Transverse colon (tissue), 4 donors: ENCODE results near the gene DRGX.

Experiments
- CTCF ChIP-seq, 5 experiments: fragments of 200-600 bp in 3 of 5; fragments of 450-650 bp in 2 of 5; sonication (generic) in 3 of 5; IDR thresholded peaks; 1 replicate in 2 of 5; 2 replicates in 3 of 5; pipeline ENCODE4 v1.5.1; 2016 to 2017; ENCODE audit warnings: antibody characterized with exemption in 5 of 5, inconsistent platforms in 3 of 5, mild to moderate bottlenecking in 2 of 5, moderate library complexity in 1 of 5
- EP300 ChIP-seq: sonication (generic); formaldehyde crosslinking; IDR thresholded peaks from one replicate; pipeline ENCODE4 v1.6.1; 2017; ENCODE audit warnings: antibody characterized with exemption, low read depth
- POLR2A ChIP-seq: fragments of 450-650 bp; IDR thresholded peaks from one replicate; pipeline ENCODE4 v1.6.1; 2016; ENCODE audit warnings: antibody characterized with exemption, mild to moderate bottlenecking, moderate library complexity
- POLR2AphosphoS5 ChIP-seq, 3 donors: sonication (generic); formaldehyde crosslinking; IDR thresholded peaks; one replicate each; pipeline ENCODE4 v1.6.1; 2016; ENCODE audit warnings: antibody characterized with exemption in 3 of 3

GRCh38 chr10:49353895-49354566 is 41.9 kb downstream of the DRGX start:
- TF ChIP-seq CTCF (IDR thresholded peaks at IDR 0.05) (no peak), POLR2A (no peak), EP300 (no peak), POLR2AphosphoS5 (IDR thresholded peaks at IDR 0.05) (no peak)
